Breast epithelium (tissue), 3 donors: Measurements from ENCODE around the gene C12orf57.

Experiments used
- CTCF ChIP-seq, 3 donors: fragments of 450-650 bp; IDR thresholded peaks; one replicate each; pipeline ENCODE4 v1.5.1; 2016 to 2017; ENCODE audit warnings: antibody characterized with exemption in 3 of 3, mild to moderate bottlenecking in 3 of 3, moderate library complexity in 3 of 3
- POLR2A ChIP-seq: fragments of 450-650 bp; IDR thresholded peaks from one replicate; pipeline ENCODE4 v1.6.1; 2016; ENCODE audit warnings: antibody characterized with exemption, mild to moderate bottlenecking, moderate library complexity

- TF ChIP-seq CTCF (IDR thresholded peaks at IDR 0.05) = no peak
- TF ChIP-seq POLR2A = no peak
Measured at GRCh38 chr12:6959805-6960592, 16.2 kb downstream of the C12orf57 start.
